Calu3 (cell line): Measurements from ENCODE around the gene KLHL29. TPM values are rescaled to one million over a fixed set of nuclear protein-coding genes. Genes with fewer than 3 reads are reported as not detected.

Experiments used
- BruUV-seq: library from RNA; stranded (reverse); fragments of 400-500 nt; replicated peaks from 2 replicates; lab custom pipeline; 2021; lab: Mats Ljungman, UMichigan
- CTCF ChIA-PET: fragments of 300-600 bp; sonication (Branson Sonifier 250); formaldehyde crosslinking; loops from one replicate; lab custom pipeline; 2022; ENCODE audit warnings: antibody characterized with exemption; lab: Charles Lee
- DNase-seq: peaks from one replicate; pipeline ENCODE4 v3.0.0; 2022
- H3K27ac Mint-ChIP-seq: one replicate; pipeline ENCODE4 v1.8.0; 2022; ENCODE audit warnings: mixed read lengths; ENCODE audit not compliant: unreplicated experiment
- H3K27me3 Mint-ChIP-seq: one replicate; pipeline ENCODE4 v1.8.0; 2022; ENCODE audit warnings: mixed read lengths; ENCODE audit not compliant: unreplicated experiment
- H3K36me3 Mint-ChIP-seq: one replicate; pipeline ENCODE4 v1.8.0; 2022; ENCODE audit warnings: mild to moderate bottlenecking, moderate library complexity, mixed read lengths; ENCODE audit not compliant: insufficient read depth, unreplicated experiment
- H3K4me1 Mint-ChIP-seq: one replicate; pipeline ENCODE4 v1.8.0; 2022; ENCODE audit warnings: mild to moderate bottlenecking, low read depth, mixed read lengths; ENCODE audit not compliant: unreplicated experiment
- H3K4me3 Mint-ChIP-seq: one replicate; pipeline ENCODE4 v1.8.0; 2022; ENCODE audit warnings: mild to moderate bottlenecking, low read depth, moderate library complexity, mixed read lengths; ENCODE audit not compliant: unreplicated experiment
- H3K9me3 Mint-ChIP-seq: one replicate; pipeline ENCODE4 v1.8.0; 2022; ENCODE audit warnings: low read depth, mixed read lengths; ENCODE audit not compliant: unreplicated experiment
- intact Hi-C: fragments of 100-400 bp; cut with micrococcal nuclease; formaldehyde crosslinking; loops from one replicate; pipeline ENCODE4 v1.10.0; 2022; ENCODE audit not compliant: unreplicated experiment
- total RNA-seq: library from RNA; stranded (reverse); gene quantifications from 2 replicates; pipeline ENCODE4 v1.2.3, GENCODE V29; 2022
- TF ChIP-seq, protein P1 (sequence below): fragments of 200-600 bp; IDR thresholded peaks from one replicate; pipeline ENCODE4 v1.8.0; 2022; ENCODE audit warnings: antibody characterized with exemption; ENCODE audit not compliant: unreplicated experiment

Gene KLHL29
- total RNA-seq, 1 experiment from 2014 or later: 11.9 TPM

DNA sequence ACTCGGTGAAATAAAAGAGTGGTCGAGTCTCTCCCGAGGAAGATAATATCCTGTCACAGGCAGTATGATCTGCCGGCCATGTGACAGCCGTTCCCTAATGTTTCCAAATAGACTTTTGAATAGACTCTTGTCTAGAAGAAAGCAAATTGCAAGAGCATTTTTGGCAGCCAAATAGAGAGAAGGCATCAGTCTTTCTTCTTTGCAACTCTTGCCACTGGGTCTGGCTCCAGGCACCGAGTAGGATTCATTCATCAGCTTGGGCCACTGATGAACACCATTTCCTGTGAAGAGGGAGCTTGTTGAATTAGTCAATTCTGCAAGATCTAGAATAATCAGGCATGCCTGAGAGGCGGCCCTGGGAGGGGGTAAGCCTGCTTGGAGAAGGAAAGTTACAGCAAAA, 165.6 kb downstream of the KLHL29 start:
- H3K4me1 Mint-ChIP-seq: no peaks in the 10 kb centered on the region
- no peak for DNase-seq

DNA sequence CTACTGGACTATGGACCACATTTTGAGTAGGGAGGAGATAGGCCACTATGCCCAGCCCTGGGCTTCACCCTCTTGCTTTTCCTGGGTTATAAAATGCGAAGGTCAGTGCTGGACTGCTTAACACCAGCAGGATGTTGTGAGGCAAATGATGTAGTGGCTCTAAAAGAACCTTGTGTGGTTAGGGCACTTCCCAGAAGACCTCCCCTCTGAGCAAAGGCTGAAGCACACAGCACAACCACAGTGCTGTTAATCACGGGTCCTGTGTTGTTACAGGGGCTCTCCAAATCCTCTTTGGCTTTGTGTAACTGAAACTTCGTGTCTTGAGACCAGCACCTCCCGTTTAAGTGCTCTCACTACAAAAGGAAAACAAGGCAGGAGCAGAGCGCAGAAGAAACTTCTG, 166.9 kb downstream of the KLHL29 start:
- no peak for DNase-seq
- H3K4me1 Mint-ChIP-seq: peaks cover 2% of the 10 kb centered on the region
- CTCF ChIA-PET: no interaction called here
- no peaks in the 10 kb centered on the region for H3K27me3 Mint-ChIP-seq
- BruUV-seq: no TSS peak
- intact Hi-C loops: no loop called here
- TF ChIP-seq, protein P1, sequence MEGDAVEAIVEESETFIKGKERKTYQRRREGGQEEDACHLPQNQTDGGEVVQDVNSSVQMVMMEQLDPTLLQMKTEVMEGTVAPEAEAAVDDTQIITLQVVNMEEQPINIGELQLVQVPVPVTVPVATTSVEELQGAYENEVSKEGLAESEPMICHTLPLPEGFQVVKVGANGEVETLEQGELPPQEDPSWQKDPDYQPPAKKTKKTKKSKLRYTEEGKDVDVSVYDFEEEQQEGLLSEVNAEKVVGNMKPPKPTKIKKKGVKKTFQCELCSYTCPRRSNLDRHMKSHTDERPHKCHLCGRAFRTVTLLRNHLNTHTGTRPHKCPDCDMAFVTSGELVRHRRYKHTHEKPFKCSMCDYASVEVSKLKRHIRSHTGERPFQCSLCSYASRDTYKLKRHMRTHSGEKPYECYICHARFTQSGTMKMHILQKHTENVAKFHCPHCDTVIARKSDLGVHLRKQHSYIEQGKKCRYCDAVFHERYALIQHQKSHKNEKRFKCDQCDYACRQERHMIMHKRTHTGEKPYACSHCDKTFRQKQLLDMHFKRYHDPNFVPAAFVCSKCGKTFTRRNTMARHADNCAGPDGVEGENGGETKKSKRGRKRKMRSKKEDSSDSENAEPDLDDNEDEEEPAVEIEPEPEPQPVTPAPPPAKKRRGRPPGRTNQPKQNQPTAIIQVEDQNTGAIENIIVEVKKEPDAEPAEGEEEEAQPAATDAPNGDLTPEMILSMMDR: no peak
- no peak overlapping the region for H3K27ac Mint-ChIP-seq
- no peaks in the 10 kb centered on the region for H3K9me3 Mint-ChIP-seq
- H3K36me3 Mint-ChIP-seq: peaks cover 6% of the 10 kb centered on the region
- H3K4me3 Mint-ChIP-seq: no peak overlapping the region

More for the DNA sequence above, 165.6 kb downstream of the KLHL29 start:
- intact Hi-C loops: no loop called here
- no peaks in the 10 kb centered on the region for H3K27me3 Mint-ChIP-seq
- H3K9me3 Mint-ChIP-seq: no peaks in the 10 kb centered on the region
- CTCF ChIA-PET: no interaction called here
- H3K4me3 Mint-ChIP-seq: no peak overlapping the region
- no TSS peak for BruUV-seq
- no peak overlapping the region for H3K27ac Mint-ChIP-seq
- TF ChIP-seq, protein P1: no peak
- H3K36me3 Mint-ChIP-seq: peaks cover 4% of the 10 kb centered on the region

DNA sequence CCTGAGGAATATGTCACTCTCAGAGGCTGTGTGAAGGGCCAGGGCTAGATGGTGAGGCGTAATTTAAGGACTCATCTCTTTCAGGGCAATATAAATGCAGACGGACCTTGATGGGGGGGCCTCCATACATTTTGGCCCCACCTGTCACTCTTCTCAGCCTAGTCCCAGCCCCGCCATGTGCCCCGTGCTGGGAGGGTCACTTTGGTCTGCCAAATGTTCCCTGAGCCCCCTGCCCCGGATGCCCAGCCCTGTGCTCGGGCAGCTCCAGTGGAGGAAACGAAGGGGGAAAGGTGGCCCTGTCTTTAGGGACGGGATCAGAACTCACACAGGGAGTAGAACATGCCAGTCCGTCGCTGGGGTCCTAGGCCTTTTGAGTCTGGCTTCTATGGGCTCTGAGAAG, 168.6 kb downstream of the KLHL29 start:
- H3K36me3 Mint-ChIP-seq: peaks cover 10% of the 10 kb centered on the region
- H3K27ac Mint-ChIP-seq: no peak overlapping the region
- TF ChIP-seq, protein P1: no peak
- H3K4me3 Mint-ChIP-seq: no peak overlapping the region
- no peak for DNase-seq
- H3K27me3 Mint-ChIP-seq: no peaks in the 10 kb centered on the region
- H3K4me1 Mint-ChIP-seq: peaks cover 10% of the 10 kb centered on the region
- CTCF ChIA-PET: no interaction called here
- BruUV-seq: no TSS peak
- intact Hi-C loops: no loop called here
- no peaks in the 10 kb centered on the region for H3K9me3 Mint-ChIP-seq

DNA sequence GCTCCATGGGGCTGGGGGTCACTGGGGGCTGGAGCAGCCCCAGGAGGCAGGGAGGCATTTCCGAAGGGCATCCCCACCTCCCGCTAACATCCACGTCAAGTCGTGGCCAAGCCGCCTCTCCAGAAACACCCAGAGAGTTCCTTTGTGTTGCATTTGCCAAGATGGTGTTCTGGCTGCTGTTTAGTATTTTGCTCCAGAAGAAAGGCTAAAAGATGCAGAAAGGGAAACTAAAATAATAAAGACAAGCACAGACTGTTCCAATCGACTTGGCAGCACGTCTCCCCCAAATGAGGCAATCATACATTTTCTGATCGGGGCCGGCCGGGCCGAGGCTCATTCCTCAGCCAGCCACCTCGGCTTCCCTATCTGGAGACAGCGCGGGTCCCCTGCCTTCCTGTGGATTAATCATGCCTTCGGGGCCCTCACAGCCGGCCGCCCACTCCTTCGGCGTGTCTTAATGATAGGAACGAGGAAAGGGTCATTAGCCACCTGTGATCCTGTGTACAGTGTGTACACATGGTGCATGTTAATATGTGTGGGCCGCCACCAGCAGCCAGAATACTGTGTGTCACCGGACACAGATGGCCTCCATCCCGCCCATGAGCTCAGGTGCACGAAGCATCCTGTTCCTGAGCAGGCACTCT, 169.2 kb downstream of the KLHL29 start:
- intact Hi-C loops: no loop called here
- DNase-seq: no peak
- no peak overlapping the region for H3K4me3 Mint-ChIP-seq
- H3K36me3 Mint-ChIP-seq: peaks cover 10% of the 10 kb centered on the region
- no TSS peak for BruUV-seq
- H3K27ac Mint-ChIP-seq: no peak overlapping the region
- no peaks in the 10 kb centered on the region for H3K9me3 Mint-ChIP-seq
- TF ChIP-seq, protein P1: no peak
- H3K27me3 Mint-ChIP-seq: no peaks in the 10 kb centered on the region
- CTCF ChIA-PET: no interaction called here
- H3K4me1 Mint-ChIP-seq: peaks cover 10% of the 10 kb centered on the region
